ENCODE measurements around the gene CERS1. TPM values are rescaled to one million over a fixed set of nuclear protein-coding genes. Genes with fewer than 3 reads are reported as not detected.

The CERS1 gene
- total and polyA plus RNA-seq, 2 donors (not counting 3 experiments of a cell fraction or from before 2014, with no cell fraction given) = 4.0 to 8.5 TPM

DNA sequence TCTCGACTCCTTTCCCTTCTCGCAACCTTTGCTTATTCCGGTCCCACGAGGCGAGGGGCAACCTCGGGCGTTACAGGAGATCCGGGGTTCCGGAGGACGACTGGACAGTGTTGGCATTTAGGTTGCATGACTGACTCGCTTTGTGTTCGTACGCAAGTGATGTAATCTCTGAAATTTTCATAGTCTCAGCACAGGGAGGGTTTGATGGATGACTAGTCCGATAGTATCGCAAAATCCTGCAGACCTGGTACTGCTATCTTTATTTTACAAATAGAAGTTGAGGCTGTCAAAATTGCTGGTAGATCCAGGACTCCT lies 23.9 kb upstream of the CERS1 start:
- peak overlapping the region; percentile 89 for H3K4me2 ChIP-seq (ENCODE audit: insufficient read depth, low read length)
- CTCF ChIA-PET = interaction anchor here (0.6 to 2.3 kb wide), 8 partner anchors 24 to 331 kb away, joined by 3 to 23 read pairs (median 4); partner anchors contain the start of genes CERS1 and REX1BD
- peak; percentile 59 for FAIRE-seq
- intact Hi-C loops (cut with micrococcal nuclease) = loop anchor here (1.0 to 10.0 kb wide), 8 partner anchors 21 to 465 kb away; partner anchors contain the start of gene HOMER3
- peaks cover 13% of the 10 kb centered on the region for H3K4me1 ChIP-seq (ENCODE audit: control insufficient read depth, extremely low read depth, insufficient read depth, low read length)
- dilution Hi-C loops (cut with MboI; ENCODE audit: extremely low pct_ligation_motif_present, low sequenced_read_pairs) = no loop called here
- H4K20me1 ChIP-seq (replicated peaks; ENCODE audit: control insufficient read depth, extremely low read depth, insufficient read depth, low read length) = peaks cover 2% of the 10 kb centered on the region
- peak overlapping the region; percentile 48 for H3K27ac ChIP-seq (ENCODE audit: insufficient read depth, low read depth, low read length)
- DNase-seq (ENCODE audit: low read depth, low spot score) = no peak
- H3K36me3 ChIP-seq (ENCODE audit: control insufficient read depth in 2 of 2, extremely low read depth in 1 of 2, insufficient read depth in 2 of 2, low read length in 2 of 2) = peaks cover 11 to 29% of the 10 kb centered on the region in 2 experiments
- POLR2A ChIA-PET = interaction anchor here (0.6 to 1.2 kb wide), 4 partner anchors 12 to 67 kb away, joined by 3 to 5 read pairs (median 4); no protein-coding TSS in a partner anchor
- peak overlapping the region; percentile 70 to 96 (median 81) for H3K4me3 ChIP-seq (replicated peaks in 1 of 3; ENCODE audit: insufficient read depth in 1 of 3, low read depth in 1 of 3, low read length in 3 of 3)
- H3K79me2 ChIP-seq (ENCODE audit: control insufficient read depth, insufficient read depth, low read length) = peaks cover 47% of the 10 kb centered on the region
- H3K9ac ChIP-seq (replicated peaks; ENCODE audit: extremely low read depth, insufficient read depth, low read length) = peak overlapping the region; percentile 80
- H3K9me1 ChIP-seq (replicated peaks; ENCODE audit: control insufficient read depth, extremely low read depth, insufficient read depth, low read length) = no peaks in the 10 kb centered on the region
- H3K27me3 ChIP-seq (ENCODE audit: control insufficient read depth in 2 of 2, insufficient read depth in 2 of 2, low read length in 2 of 2) = no peaks in the 10 kb centered on the region
- BruUV-seq (replicated peaks) = TSS peak; percentile 83
- TF ChIP-seq, protein P1, sequence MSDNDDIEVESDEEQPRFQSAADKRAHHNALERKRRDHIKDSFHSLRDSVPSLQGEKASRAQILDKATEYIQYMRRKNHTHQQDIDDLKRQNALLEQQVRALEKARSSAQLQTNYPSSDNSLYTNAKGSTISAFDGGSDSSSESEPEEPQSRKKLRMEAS (IDR thresholded peaks at IDR 0.05; ENCODE audit: insufficient read depth, insufficient read length) = no peak
- TF ChIP-seq GATA2 (IDR thresholded peaks at IDR 0.05; ENCODE audit: insufficient read depth, insufficient read length, low read depth, low read length) = no peak
- TF ChIP-seq POLR2AphosphoS5 (IDR thresholded peaks at IDR 0.05; ENCODE audit: insufficient read depth, low read depth, low read length) = no peak
- TF ChIP-seq, protein P2, sequence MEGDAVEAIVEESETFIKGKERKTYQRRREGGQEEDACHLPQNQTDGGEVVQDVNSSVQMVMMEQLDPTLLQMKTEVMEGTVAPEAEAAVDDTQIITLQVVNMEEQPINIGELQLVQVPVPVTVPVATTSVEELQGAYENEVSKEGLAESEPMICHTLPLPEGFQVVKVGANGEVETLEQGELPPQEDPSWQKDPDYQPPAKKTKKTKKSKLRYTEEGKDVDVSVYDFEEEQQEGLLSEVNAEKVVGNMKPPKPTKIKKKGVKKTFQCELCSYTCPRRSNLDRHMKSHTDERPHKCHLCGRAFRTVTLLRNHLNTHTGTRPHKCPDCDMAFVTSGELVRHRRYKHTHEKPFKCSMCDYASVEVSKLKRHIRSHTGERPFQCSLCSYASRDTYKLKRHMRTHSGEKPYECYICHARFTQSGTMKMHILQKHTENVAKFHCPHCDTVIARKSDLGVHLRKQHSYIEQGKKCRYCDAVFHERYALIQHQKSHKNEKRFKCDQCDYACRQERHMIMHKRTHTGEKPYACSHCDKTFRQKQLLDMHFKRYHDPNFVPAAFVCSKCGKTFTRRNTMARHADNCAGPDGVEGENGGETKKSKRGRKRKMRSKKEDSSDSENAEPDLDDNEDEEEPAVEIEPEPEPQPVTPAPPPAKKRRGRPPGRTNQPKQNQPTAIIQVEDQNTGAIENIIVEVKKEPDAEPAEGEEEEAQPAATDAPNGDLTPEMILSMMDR (IDR thresholded peaks at IDR 0.05; ENCODE audit: extremely low read depth in 1 of 2, insufficient read depth in 1 of 2, low read depth in 1 of 2, low read length in 2 of 2) = no peak
- no peak for TF ChIP-seq POLR2A (IDR thresholded peaks at IDR 0.05; ENCODE audit: low read depth, low read length)
- no peak for TF ChIP-seq JUN (IDR thresholded peaks at IDR 0.05; ENCODE audit: borderline replicate concordance, insufficient read depth, insufficient read length, low read depth)
- no peak for TF ChIP-seq MYC (IDR thresholded peaks at IDR 0.05; ENCODE audit: low read depth, low read length)
- TF ChIP-seq EZH2 (IDR thresholded peaks at IDR 0.05; ENCODE audit: borderline replicate concordance, low read depth, low read length, severe bottlenecking) = no peak
- no peak for TF ChIP-seq FOS (IDR thresholded peaks at IDR 0.05; ENCODE audit: borderline replicate concordance, insufficient read depth, low read length)
- H3K9me3 ChIP-seq (replicated peaks; ENCODE audit: control insufficient read depth, insufficient read depth, low read length) = no peaks in the 10 kb centered on the region
- H2AFZ ChIP-seq (ENCODE audit: low read depth, low read length) = peak overlapping the region; percentile 61

Data from endothelial cell of umbilical vein (primary cell).